ENCODE results near the gene SYTL1. TPM values are rescaled to one million over a fixed set of nuclear protein-coding genes. Genes with fewer than 3 reads are reported as not detected.

The SYTL1 gene
- 67.9 and 117 TPM in 2 replicates for total RNA-seq (2014; rRNA removed; shearing (Covaris generic))
- total RNA-seq (2022), result 81.7 and 91.6 TPM in 2 replicates
- percentile 55 among the genes with signal in this experiment for Bru-seq, nascent RNA
- BruChase-seq, experiment 1, labeled RNA remaining after a 6-hour chase, result percentile 73 among the genes with signal in this experiment
- BruChase-seq, experiment 2, labeled RNA remaining after a 2-hour chase, result percentile 68 among the genes with signal in this experiment
- long read RNA-seq, transcript SYTL1-210 (15 exons, 1,878 nt), result major isoform, 29 of 143 reads
- long read RNA-seq, transcript SYTL1-201 (15 exons, 1,900 nt), result minor isoform, 6 of 143 reads
- long read RNA-seq, partial matches to known transcripts, result 10 of 143 reads
- long read RNA-seq, other reads (novel, unspliced or antisense), result 94 of 143 reads

- Histone ChIP-seq H3K4me2 (ENCODE audit: low read length) (peak within 1 kb of the TSS; percentile 96), H3K79me2 (ENCODE audit: insufficient read depth, low read depth, low read length) (peaks cover 5% of the 10 kb centered on the region; the same call in 1 of the 2 replicates), H4K20me1 (ENCODE audit: insufficient read depth, low read length) (no peaks in the 10 kb centered on the region), H3K27ac (ENCODE audit: low read depth, low read length, poor library complexity, severe bottlenecking) (peak within 1 kb of the TSS; percentile 70), H2AFZ (ENCODE audit: low read length) (peak within 1 kb of the TSS; percentile 76; the same call in 1 of the 2 replicates), H3K9me3 (ENCODE audit: low read length) (no peaks in the 10 kb centered on the region), H3K9me2 (ENCODE audit: insufficient read depth, low read length) (no peaks in the 10 kb centered on the region), H3K4me3 (ENCODE audit: low read depth, low read length, poor library complexity, severe bottlenecking) (peak within 1 kb of the TSS; percentile 81), H3K4me1 (ENCODE audit: insufficient read depth, low read length, poor library complexity, severe bottlenecking) (peaks cover 44% of the 10 kb centered on the region), H3K36me3 (ENCODE audit: insufficient read depth, low read length) (peaks cover 10% of the 10 kb centered on the region)
- ChIA-PET POLR2A (interaction anchor here (0.5 to 2.2 kb wide), 4 partner anchors 14 to 23 kb away, joined by 3 to 8 read pairs (median 3); no protein-coding TSS in a partner anchor), CTCF (ENCODE audit: unreplicated experiment) (interaction anchor here (0.5 to 1.2 kb wide), 4 partner anchors 15 to 34 kb away, joined by 3 read pairs; no protein-coding TSS in a partner anchor)
- no TSS peak for BruUV-seq (replicated peaks)
- peak; percentile 90 for DNase-seq (ENCODE audit: low spot score)
- intact Hi-C loops (cut with micrococcal nuclease; ENCODE audit: unreplicated experiment), result loop anchor here (1.0 to 5.0 kb wide), 2 partner anchors 19 to 51 kb away; partner anchors contain the start of genes GPR3 and TMEM222
- no peak for TF ChIP-seq EZH2phosphoT487 (IDR thresholded peaks at IDR 0.05; ENCODE audit: borderline replicate concordance, low read depth, low read length)
- no peak; the same call in 1 of the 2 replicates for TF ChIP-seq CTCF (conservative IDR thresholded peaks at IDR 0.05; ENCODE audit: low read length)
Observed at GRCh38 chr1:27341525-27342252, at the start of gene SYTL1. Gene SYTL1 (plus strand): TSS chr1:27342022. CDS start chr1:27345335, 3,313 bp downstream.

- no peaks in the 10 kb centered on the region for H3K4me1 ChIP-seq (ENCODE audit: insufficient read depth, low read length, poor library complexity, severe bottlenecking)
- DNase-seq (ENCODE audit: low spot score), result no peak
- intact Hi-C loops (cut with micrococcal nuclease; ENCODE audit: unreplicated experiment), result no loop called here
- no peak overlapping the region for H3K4me2 ChIP-seq (ENCODE audit: low read length)
- no peaks in the 10 kb centered on the region for H3K36me3 ChIP-seq (ENCODE audit: insufficient read depth, low read length)
- no peaks in the 10 kb centered on the region for H3K79me2 ChIP-seq (ENCODE audit: insufficient read depth, low read depth, low read length)
- no peak overlapping the region for H2AFZ ChIP-seq (ENCODE audit: low read length)
- H3K27ac ChIP-seq (ENCODE audit: low read depth, low read length, poor library complexity, severe bottlenecking), result no peak overlapping the region
- ChIA-PET CTCF (ENCODE audit: unreplicated experiment) (no interaction called here), POLR2A (no interaction called here)
- H4K20me1 ChIP-seq (ENCODE audit: insufficient read depth, low read length), result no peaks in the 10 kb centered on the region
- H3K4me3 ChIP-seq (ENCODE audit: low read depth, low read length, poor library complexity, severe bottlenecking), result no peak overlapping the region
- TF ChIP-seq EZH2phosphoT487 (IDR thresholded peaks at IDR 0.05; ENCODE audit: borderline replicate concordance, low read depth, low read length) (no peak), CTCF (conservative IDR thresholded peaks at IDR 0.05; ENCODE audit: low read length) (no peak)
- H3K9me3 ChIP-seq (ENCODE audit: low read length), result no peaks in the 10 kb centered on the region
- no peaks in the 10 kb centered on the region for H3K9me2 ChIP-seq (ENCODE audit: insufficient read depth, low read length)
- BruUV-seq (replicated peaks), result no TSS peak
Observed at GRCh38 chr1:27292106-27292505, 49.7 kb upstream of the SYTL1 start.

Measured in OCI-LY7 (cell line).